H1 (cell line): ENCODE data around the gene AIPL1. TPM values are rescaled to one million over a fixed set of nuclear protein-coding genes. Genes with fewer than 3 reads are reported as not detected.

ENCODE experiments used
- CEBPB ChIP-seq: IDR thresholded peaks from 2 replicates; pipeline ENCODE4 v1.6.1; 2012; ENCODE audit warnings: low read depth, low read length
- CHD7 ChIP-seq: fragments of 300-600 bp; sonication (generic); IDR thresholded peaks from 2 replicates; pipeline ENCODE4 v1.7.1; 2012; ENCODE audit warnings: low read length, moderate library complexity, mild to moderate bottlenecking, inconsistent platforms; ENCODE audit not compliant: insufficient replicate concordance
- HDAC2 ChIP-seq, 2 experiments: fragments of 300-600 bp in 1 of 2; sonication (generic) in 1 of 2; IDR thresholded peaks; 2 replicates each; pipeline ENCODE4 v1.6.1; 2011 to 2012; ENCODE audit warnings: low read depth in 2 of 2, low read length in 2 of 2, mild to moderate bottlenecking in 2 of 2, moderate library complexity in 2 of 2, borderline replicate concordance in 1 of 2, inconsistent platforms in 1 of 2
- KDM1A ChIP-seq: fragments of 200-600, 300-600 bp; sonication (generic); IDR thresholded peaks from 2 replicates; pipeline ENCODE4 v1.7.1; 2016; ENCODE audit warnings: mild to moderate bottlenecking, low read length, borderline replicate concordance
- NANOG ChIP-seq: IDR thresholded peaks from 2 replicates; pipeline ENCODE4 v1.6.1; 2011; ENCODE audit warnings: low read length, low read depth, mild to moderate bottlenecking, inconsistent platforms; ENCODE audit not compliant: insufficient read depth, poor library complexity, severe bottlenecking
- NRF1 ChIP-seq: IDR thresholded peaks from 2 replicates; pipeline ENCODE4 v1.6.1; 2011; ENCODE audit warnings: mild to moderate bottlenecking, low read depth, low read length, improper control_type of control experiment
- RAD21 ChIP-seq, 2 experiments: IDR thresholded peaks in 1 of 2; conservative IDR thresholded peaks in 1 of 2; 2 replicates each; pipeline ENCODE4 v1.6.1; 2011; ENCODE audit warnings: low read depth in 2 of 2, low read length in 2 of 2, improper control_type of control experiment in 1 of 2, inconsistent platforms in 1 of 2, mild to moderate bottlenecking in 1 of 2, moderate library complexity in 1 of 2
- RBBP5 ChIP-seq: IDR thresholded peaks from 2 replicates; pipeline ENCODE4 v1.7.1; 2012; ENCODE audit warnings: low read depth, mild to moderate bottlenecking, inconsistent platforms, low read length, moderate library complexity, borderline replicate concordance
- polyA plus RNA-seq, 7 experiments: library from polyadenylated mRNA; depleted of rRNA in 3 of 7; stranded (reverse) in 5 of 7; unstranded in 2 of 7; fragments of >200 nt in 5 of 7; fragments of 200-250 nt in 2 of 7; gene quantifications; 1 replicate in 5 of 7; 2 replicates in 1 of 7; 4 replicates in 1 of 7; pipeline versions ENCODE4 v1.2.1 to v1.2.3, GENCODE V29; 2011 to 2013; ENCODE audit warnings: missing spikeins in 2 of 7, mixed read lengths in 2 of 7
- total RNA-seq: library from RNA; stranded (reverse); fragmentation: NEBNext Ultra II Directional; extraction: Animal tissue kit (Norgen Biotek cat#: 25700); gene quantifications from 2 replicates; pipeline ENCODE4 v1.2.1, GENCODE V29; 2021

The AIPL1 gene
- total and polyA plus RNA-seq, 2 of the 8 experiments (the other 6 are each of a cell fraction or from before 2014, with no cell fraction given) = 0.56 to 0.71 TPM

- TF ChIP-seq CHD7 (no peak), NRF1 (no peak), NANOG (peak; percentile 37), KDM1A (peak; percentile 97), HDAC2 (IDR thresholded peaks at IDR 0.05; ENCODE audit: borderline replicate concordance in 1 of 2, low read depth in 2 of 2, low read length in 2 of 2) (peak in 1 of 2 experiments; percentile 85; a peak in 1 of 4 replicates), RAD21 (IDR thresholded peaks at IDR 0.05 in 1 of 2, conservative IDR thresholded peaks at IDR 0.05 in 1 of 2; ENCODE audit: low read depth in 2 of 2, low read length in 2 of 2) (0 out of 4 replicates have a peak, but pooled peaks have one; percentile 3 to 10), RBBP5 (0 out of 2 replicates have a peak, but pooled peaks have one; percentile 64), CEBPB (0 out of 2 replicates have a peak, but pooled peaks have one; percentile 49)
Observed at GRCh38 chr17:6461792-6462524, 27.0 kb upstream of the AIPL1 start (continued).
